Measurements from ENCODE around the gene FZD1. TPM values are rescaled to one million over a fixed set of nuclear protein-coding genes. Genes with fewer than 3 reads are reported as not detected.

The FZD1 gene
- total and polyA plus RNA-seq, 10 of the 15 experiments (the other 5 are each of a cell fraction or from before 2014, with no cell fraction given): 0.07 to 0.56 (median 0.18) TPM

GRCh38 chr7:91297939-91298338 is 33.7 kb downstream of the FZD1 start:
- ATAC-seq (no peak), FAIRE-seq (no peak), DNase-seq (ENCODE audit: low read depth, low spot score) (no peak)
- peaks cover 0 to 2% of the 10 kb centered on the region in 2 experiments; a peak in 2 of 4 replicates for H3K27me3 ChIP-seq (replicated peaks in 1 of 2; ENCODE audit: control insufficient read depth in 2 of 2, insufficient read depth in 2 of 2, low read length in 1 of 2)
- ChIA-PET SMC1A (ENCODE audit: uncharacterized antibody, unreplicated experiment) (no interaction called here), POLR2A (no interaction called here), CTCF (no interaction called here), RAD21 (ENCODE audit: unreplicated experiment) (no interaction called here)
- intact Hi-C loops (cut with micrococcal nuclease; ENCODE audit: unreplicated experiment) (no loop called here), in situ Hi-C loops (cut with MboI) (no loop called here)
- no peak overlapping the region for H3K9ac ChIP-seq (ENCODE audit: control insufficient read depth, insufficient read depth, low read length)
- H3K9me3 ChIP-seq (replicated peaks; ENCODE audit: control insufficient read depth, insufficient read depth, low read length): no peaks in the 10 kb centered on the region
- no peaks in the 10 kb centered on the region for H3K36me3 ChIP-seq (ENCODE audit: control insufficient read depth in 2 of 2, insufficient read depth in 2 of 2, low read length in 1 of 2)
- no peak overlapping the region for H2AFZ ChIP-seq (ENCODE audit: control insufficient read depth, low read depth, low read length)
- WGBS (ENCODE audit: insufficient coverage, insufficient replicate concordance, low lambda C conversion rate, missing lambda C conversion rate): 6% methylated on average over 1 of the region's 1 CpG
- no peak overlapping the region for H3K27ac ChIP-seq (ENCODE audit: control insufficient read depth, insufficient read depth)
- H4K20me1 ChIP-seq (ENCODE audit: control insufficient read depth, insufficient read depth): no peaks in the 10 kb centered on the region
- H3K4me3 ChIP-seq: no peak overlapping the region
- no peak for TF ChIP-seq SIX5 (IDR thresholded peaks at IDR 0.05; ENCODE audit: low read depth, low read length, severe bottlenecking)
- TF ChIP-seq E4F1 (IDR thresholded peaks at IDR 0.05; ENCODE audit: borderline replicate concordance, partially characterized antibody): no peak
- no peak for TF ChIP-seq CBFB (IDR thresholded peaks at IDR 0.05; ENCODE audit: low read depth)
- no peak for TF ChIP-seq ZBED1 (IDR thresholded peaks at IDR 0.05; ENCODE audit: borderline replicate concordance)
- no peak for TF ChIP-seq ZNF622 (IDR thresholded peaks at IDR 0.05)
- TF ChIP-seq ZNF217 (IDR thresholded peaks at IDR 0.05): no peak
- no peak for TF ChIP-seq SRF (IDR thresholded peaks at IDR 0.05; ENCODE audit: low read depth in 2 of 2, low read length in 2 of 2)
- no peak for TF ChIP-seq SIN3A (IDR thresholded peaks at IDR 0.05; ENCODE audit: low read depth, low read length)
- no peak for TF ChIP-seq NFIC (IDR thresholded peaks at IDR 0.05; ENCODE audit: low read depth, low read length)
- TF ChIP-seq BCLAF1 (IDR thresholded peaks at IDR 0.05): no peak
- TF ChIP-seq ATF2 (IDR thresholded peaks at IDR 0.05; ENCODE audit: low read length): no peak
- TF ChIP-seq YBX1 (IDR thresholded peaks at IDR 0.05): no peak
- no peak for TF ChIP-seq ATF3 (IDR thresholded peaks at IDR 0.05; ENCODE audit: borderline replicate concordance, extremely low read depth, low read depth, low read length)
- BruUV-seq (replicated peaks): no TSS peak
- H3K4me2 ChIP-seq (ENCODE audit: control insufficient read depth, insufficient read depth): no peak overlapping the region
- H3K79me2 ChIP-seq (ENCODE audit: control insufficient read depth, insufficient read depth, low read length): no peaks in the 10 kb centered on the region
- no peaks in the 10 kb centered on the region for H3K4me1 ChIP-seq (ENCODE audit: control insufficient read depth, insufficient read depth, low read length)
